Stimulated activated CD4-positive, alpha-beta T cell treated with anti-CD3 and anti-CD28 coated beads, Interleukin-1b, Interleukin-23, amount 100 ng/mL, for 24 hours (primary cell): ENCODE data around the gene TUBA1B.

Experiments
- DNase-seq, 4 experiments: peaks; one replicate each; pipeline ENCODE4 v3.0.0-alpha.2; 2020; ENCODE audit warnings: low read depth in 4 of 4, low spot score in 1 of 4

Gene TUBA1B

GRCh38 chr12:49091056-49091835 is 39.9 kb downstream of the TUBA1B start:
- no peak for DNase-seq

- no peak for DNase-seq
Measured at GRCh38 chr12:49089821-49090773, 41.1 kb downstream of the TUBA1B start.

- no peak for DNase-seq
Measured at GRCh38 chr12:49088932-49089330, 42.3 kb downstream of the TUBA1B start.

GRCh38 chr12:49088150-49088931 is 42.9 kb downstream of the TUBA1B start:
- DNase-seq = peak in 3 of 4 experiments; percentile 39 to 57 (median 55)

- DNase-seq = no peak
Measured at GRCh38 chr12:49086116-49086515, 45.1 kb downstream of the TUBA1B start.

- no peak for DNase-seq
Measured at GRCh38 chr12:49084438-49084837, 46.8 kb downstream of the TUBA1B start.

- no peak for DNase-seq
Measured at GRCh38 chr12:49079793-49080192, 51.4 kb downstream of the TUBA1B start.
